NCI-H1436 treated with DMSO at 0.1 percent for 48 hours (cell line): ENCODE data around the gene PRKCE.

Source experiments
- DNase-seq: peaks from one replicate; lab custom pipeline; 2025; lab: John Stamatoyannopoulos, UW

The PRKCE gene

DNA sequence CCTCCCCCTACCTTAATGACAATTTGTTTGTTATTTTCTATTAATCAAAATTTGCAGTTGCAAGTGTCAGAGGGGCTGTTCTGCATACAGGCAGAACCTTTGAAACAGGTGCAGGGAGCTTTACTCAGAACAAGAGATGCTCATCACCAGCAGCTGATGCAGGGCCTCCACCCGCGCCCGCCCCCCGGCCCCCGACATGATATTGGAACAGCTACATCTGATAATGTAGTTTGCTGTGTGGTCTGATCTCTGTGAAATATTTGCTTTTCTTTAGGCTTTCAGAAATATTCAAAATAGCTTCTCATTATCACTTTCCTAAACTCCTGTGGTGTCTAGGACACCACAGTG lies 130.0 kb downstream of the PRKCE start:
- DNase-seq, result no peak

DNA sequence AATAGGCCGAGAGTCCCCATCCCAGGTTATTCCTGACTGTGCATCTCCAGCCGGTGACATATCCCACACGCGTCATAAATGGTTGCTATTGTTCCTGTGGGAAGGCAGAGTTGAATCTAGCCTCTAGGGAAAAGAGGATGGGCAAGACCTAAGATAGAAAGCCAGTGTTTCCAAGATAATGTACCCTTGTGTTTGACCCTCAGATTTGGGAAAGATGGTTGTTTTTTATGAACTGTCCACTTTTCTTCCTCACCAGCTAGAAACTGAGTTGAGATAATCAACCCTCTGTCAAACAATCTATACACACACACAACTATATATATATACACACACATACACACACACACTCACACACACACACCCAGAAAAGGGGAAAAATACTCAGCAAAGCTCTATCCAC lies 131.0 kb downstream of the PRKCE start:
- DNase-seq, result no peak

DNA sequence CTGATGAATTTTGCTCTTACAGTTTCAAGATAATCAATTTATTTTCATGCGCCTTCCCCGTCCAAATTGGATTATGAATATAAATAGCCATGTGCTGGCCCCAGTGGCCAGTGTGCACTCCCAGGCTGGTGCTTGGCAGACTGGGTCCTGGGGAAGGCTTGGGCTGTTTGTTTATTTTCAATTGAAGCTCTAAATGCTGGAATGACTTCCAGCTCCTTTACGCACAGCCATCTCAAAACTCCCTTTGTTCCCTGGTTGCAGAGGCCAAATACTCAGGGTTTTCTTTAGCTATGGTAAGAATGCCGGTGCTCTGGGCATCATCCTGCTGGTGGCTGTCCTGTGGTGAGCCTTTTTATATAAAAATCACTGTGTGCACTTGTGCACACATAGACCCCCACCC lies 131.5 kb downstream of the PRKCE start:
- no peak for DNase-seq

DNA sequence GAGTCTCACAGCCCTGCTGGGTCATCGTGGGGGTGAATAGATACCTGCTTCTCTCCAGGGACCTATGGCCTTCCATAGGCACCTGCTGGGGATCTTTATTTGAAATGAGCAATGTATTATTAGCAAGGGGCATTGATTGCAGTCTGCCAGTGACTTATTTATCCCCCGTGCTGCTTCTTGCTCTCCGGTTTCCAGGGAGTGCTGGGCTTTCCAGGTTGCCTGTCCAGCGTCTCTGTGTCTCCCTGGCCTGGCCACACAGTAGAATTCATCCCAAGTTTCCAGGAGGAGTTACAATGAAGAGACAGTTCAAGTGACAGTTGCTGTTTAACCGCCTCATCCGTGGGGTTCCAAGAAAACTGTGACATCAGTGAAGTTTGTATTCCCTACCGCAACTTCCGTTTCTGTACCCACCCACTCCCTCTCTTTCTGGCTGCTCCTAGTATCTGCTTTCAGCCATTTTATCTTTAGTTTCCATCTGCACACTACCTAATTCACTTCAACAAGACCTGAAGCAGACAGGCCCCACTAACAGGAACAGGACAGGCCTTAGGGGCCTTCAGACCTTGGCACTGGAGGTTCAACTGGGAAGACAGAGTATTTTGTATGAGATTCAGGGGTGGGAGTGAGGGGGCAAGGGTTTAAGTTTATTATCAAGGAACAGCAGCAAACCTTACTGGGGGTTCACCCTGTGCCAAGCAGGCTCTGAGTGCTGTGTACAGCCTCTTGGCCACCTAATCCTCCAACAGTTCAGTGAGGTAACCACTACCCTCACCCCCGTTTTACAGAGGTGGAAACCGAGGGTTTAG lies 134.8 kb downstream of the PRKCE start:
- no peak for DNase-seq

DNA sequence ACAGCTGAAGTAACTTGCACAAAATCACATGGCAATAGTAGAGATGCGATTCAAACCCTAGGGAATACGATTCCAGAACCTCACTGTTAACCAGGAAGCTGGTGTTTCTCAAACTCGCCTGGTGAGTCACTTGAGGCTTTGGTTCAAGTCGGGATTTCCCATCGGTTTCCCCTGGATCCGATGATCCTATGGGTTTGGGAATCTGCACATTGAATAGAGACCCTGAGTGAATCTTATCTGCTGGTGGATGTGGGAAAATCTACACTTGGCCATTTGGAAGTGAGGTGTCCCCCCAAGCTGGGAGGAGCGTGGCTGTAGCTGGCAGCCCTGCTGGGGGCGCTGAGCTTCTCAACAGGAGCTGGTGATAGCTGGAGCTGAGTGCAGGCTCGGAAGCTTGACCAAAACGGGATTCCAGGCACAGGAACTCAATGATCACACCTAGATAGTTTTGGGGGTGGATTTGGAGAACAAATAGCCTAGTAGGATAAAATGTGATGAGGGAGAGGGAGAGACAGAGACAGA lies 135.4 kb downstream of the PRKCE start:
- DNase-seq, result no peak

DNA sequence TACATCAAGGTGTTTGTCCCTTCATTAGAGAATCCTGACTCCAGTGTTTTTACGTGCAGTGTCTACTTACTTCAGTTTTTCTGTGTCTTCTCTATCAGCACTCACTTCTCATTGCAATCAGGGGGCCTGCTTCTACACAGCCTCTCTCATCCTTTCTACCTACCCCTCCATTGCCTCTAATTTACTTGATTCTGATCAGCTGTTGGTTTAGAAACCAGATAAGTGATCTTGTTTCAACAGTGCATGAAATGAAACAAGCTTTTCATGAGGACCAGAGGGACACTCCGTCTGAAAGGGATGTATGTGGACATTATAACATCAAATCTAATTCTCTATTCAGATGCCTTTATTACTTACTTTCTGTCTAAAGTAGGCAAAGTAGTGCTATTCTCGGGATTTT lies 136.9 kb downstream of the PRKCE start:
- DNase-seq, result no peak

DNA sequence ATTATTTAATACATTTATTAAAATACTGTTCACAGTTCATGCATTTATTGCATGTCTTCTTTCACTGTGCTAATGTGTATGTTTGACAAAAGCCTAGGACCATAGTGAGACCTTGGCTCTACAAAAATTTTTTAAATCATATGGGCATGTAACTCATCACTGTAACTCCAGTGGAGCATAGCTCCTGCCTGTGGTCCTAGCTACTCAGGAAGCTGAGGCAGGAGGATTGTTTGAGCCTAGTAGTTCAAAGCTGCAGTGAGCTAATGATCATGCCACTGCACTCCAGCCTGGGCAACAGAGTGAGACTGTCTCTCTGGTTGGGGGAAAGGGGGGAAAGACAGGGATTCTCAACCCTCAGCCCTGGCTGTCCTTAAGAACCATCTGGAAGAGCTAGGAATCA lies 137.8 kb downstream of the PRKCE start:
- no peak for DNase-seq

DNA sequence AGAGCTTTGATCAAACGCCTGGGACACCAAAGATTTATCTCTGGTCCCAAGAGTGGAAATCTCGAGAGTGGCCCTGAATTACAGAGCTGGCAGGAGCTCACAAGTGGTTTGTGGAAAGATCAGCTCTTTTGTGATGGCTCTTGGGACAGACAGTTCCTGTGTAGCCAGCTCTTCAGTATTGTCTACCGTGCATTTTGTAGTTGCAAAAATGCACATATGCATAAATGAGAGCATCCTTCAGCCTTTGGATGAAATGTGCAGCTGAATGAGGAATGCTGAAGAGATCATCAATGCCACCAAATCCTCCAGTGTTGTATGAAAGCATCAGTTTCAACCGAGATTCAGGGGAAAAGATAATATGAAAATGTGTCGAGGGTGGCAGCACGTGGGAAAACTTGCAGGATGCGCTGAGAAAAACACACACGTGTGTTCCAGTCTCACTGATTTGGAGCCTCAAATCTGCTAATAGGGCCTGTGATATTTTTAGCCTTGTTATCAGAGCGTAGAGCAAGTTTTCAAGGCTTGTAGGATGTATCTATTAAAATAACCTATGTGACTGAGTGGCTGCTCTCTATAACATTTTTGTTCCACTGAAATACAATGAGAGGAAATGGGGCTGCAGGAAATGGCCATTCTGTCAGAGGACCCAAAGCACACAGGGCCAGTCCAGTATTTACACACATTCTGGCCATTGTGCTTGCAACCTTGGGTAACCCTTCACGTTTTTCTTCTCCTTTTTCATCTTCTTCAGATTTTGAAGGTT lies 138.7 kb downstream of the PRKCE start:
- DNase-seq, result no peak

DNA sequence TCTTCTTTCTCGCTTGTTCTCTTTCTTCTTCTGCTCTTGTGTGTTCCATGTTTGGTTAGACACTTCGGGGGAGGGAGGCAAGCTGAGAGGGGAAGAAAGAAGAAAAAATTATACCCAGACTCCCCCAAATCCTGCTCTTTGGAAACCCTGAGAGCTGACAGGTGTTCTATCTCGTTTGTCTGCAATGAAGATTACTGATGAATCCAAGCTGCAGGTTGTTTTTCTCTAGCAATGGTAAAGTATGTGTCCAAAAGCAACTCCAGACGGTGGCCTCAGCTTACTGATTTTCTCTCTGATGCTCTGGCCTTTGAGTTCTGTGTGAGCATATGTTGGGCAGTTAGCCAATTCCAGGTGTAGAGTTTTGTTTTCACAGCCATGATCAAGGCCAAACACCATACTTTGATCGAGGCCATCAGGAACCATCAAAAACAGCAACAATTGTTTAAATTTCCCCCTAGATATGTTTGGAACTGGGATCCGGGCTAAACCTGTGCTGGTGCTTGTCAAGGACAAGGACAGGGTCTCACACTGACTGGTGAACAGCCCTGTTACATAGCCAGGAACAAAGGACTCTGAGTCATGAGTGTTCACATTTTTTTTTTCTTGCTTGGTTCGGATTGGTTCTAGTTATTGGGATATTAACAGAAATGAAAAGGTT lies 142.0 kb downstream of the PRKCE start:
- DNase-seq, result no peak

DNA sequence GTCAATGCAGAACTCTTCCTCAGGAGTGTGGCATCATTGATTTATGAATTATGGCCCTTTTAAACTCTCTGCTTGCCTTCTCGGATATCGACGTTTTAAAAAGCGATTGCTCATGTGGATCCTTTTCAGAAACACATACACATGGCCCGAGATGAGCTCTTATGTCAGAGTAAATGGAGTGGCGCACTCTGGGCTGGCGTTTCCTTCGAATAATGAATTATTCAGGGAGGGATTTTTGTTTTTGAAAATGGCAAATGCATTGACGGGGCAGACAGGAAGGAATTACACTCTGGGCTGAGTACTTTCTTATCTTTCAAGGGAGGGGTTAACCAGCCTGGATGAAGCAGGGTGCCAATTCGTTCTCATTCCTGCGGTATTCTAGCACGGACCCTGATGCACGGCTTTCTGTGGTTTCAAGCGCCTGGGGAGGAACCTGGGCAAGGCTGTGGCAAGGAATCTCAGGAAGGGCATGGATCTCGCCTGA lies 142.7 kb downstream of the PRKCE start:
- no peak for DNase-seq

DNA sequence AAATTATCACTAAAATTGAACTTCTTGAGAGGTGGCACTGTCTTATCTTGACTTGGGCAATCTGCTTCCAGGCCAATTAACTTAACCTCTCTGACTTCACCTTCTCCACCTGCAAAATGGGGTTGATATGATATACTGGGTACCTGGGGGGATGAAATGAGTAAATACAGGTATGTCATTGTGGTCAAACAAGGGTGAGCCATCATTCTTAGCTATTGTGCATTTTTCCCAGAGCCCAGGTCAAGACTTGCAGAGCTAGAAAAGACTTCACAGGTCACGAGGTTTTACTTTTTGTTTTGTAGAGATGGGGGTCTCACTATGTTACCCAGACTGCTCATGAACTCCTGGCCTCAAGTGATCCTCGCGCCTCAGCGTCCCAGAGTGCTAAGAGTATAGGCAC lies 145.0 kb downstream of the PRKCE start:
- no peak for DNase-seq

DNA sequence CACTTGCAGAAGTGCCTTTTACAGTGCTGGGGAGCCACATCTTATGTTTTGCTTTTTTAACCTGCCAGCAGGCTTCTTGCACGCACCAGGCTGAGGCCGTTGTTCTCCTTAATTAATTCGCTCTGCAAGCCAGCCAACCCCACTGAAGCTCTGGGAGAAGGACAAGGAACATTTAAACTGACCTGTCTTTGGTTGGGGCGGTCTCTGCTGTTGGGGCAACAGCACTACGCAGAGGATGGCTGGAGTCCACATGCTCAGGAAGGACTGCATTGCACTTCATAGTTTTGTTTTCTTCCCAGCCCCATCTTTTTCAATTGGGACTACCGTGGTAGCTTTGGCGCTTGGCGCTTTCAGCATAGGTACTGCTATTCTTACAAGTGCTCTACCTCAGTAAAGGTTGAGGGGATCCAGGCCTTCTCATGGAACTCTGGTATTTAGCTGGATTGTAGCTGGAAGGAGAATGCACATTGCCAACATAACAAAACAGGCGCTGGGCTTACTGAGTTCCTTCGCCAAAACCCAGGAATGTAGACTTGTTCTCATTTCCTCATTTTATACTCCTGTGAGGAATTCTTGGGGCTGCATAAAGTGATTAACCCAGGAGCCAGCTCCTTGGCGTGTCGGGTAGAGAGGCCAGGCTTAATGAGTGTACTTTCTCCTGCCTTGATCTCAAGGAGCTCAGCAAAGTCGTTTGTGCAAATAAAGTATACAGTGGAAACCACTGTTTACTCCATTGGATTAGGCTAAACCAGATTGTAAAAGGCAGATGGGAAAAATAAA lies 146.2 kb downstream of the PRKCE start:
- no peak for DNase-seq

DNA sequence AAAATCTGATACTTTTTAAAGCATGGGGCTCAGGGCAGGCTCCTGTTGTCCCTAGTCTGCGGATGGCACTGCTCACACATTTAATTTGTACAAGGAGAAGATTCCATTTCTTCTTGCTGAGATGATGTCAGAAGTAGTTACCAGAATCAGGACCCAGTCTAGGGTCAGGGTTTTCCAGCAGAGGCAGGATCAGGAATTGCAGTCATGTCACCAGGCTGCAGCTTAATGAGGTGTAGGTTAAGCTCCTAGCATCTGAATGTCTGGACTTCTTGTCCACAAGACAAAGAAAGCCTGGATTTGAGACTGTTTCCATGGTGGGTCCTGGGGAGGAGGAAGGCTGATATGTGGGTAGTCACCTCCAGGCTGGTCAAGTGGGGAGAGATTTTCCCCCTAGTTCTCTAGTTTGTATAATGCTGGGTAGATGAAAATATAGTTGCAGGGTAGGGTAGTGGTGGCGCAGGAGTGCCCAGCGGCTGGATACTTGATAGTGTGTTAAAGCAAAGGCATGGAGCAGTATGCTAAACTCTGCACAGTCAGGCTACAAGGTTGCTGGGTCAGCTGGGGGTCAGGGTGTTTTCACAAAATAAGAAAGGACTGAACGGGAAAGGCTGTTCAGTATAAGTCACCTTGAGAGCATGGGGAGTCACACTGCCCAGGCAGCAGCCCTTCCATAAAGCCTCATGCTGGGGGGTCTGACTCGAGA lies 148.4 kb downstream of the PRKCE start:
- no peak for DNase-seq

DNA sequence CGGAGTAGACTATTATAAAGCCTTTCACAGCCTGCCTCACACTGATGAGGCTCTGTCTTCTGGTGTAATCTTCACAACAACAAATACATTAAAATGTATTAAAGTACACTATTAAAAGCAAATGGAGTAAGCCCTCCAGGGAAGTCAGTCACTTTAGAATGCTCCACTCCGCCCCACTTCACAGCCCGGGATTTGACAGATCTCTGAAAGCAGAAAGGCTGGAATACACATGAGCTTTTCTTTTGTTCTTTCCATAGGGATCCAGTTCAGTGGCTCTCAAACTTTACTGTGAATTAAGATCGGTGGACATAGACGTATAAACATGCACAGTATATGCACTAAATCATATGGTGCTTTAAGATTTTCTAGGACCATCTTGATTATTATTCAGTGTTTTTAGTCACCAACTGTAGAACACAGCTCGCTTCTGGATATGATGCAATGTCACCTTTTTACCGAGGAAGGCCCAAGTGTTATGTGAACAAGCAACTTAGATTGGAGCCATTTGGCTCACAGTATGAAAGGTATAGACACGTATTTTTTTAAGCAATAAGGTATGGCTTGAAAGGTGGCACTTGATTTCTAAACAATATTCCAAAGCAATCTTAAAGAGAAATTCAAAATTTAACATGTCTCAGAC lies 151.1 kb downstream of the PRKCE start:
- no peak for DNase-seq

DNA sequence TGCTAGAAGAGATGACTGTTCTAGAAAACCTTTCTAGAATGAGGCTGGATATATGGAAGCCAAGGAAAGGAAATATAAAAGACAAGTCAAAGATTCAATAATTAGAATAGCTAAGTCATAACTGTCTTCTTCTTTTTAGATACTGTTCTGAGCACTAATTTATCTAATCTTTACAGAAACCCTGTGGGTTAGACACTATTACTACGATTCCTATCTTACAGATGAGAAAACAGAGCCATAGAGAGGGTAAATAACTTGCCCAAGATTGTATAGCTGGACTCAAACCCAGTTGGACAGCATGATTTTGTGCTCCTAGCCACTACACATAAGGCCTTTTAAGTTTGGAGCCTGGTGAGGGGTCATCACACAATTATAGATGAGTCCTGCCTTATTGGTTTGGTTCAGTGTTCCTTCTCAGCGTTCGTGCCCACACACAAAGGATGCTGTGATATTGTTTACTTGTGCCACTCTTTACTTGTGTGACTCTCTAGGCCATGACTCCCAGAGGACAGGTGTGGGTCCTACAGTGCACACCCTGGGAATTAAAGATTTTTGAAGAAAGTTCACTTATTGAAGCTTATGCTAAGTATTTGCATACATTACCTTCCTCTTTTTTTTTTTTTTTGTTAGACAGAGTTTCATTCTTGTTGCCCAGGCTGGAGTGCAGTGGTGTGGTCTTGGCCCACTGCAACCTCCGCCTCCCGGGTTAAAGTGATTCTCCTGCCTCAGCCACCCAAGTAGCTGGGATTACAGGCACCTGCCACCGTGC lies 153.7 kb downstream of the PRKCE start:
- DNase-seq, result no peak

DNA sequence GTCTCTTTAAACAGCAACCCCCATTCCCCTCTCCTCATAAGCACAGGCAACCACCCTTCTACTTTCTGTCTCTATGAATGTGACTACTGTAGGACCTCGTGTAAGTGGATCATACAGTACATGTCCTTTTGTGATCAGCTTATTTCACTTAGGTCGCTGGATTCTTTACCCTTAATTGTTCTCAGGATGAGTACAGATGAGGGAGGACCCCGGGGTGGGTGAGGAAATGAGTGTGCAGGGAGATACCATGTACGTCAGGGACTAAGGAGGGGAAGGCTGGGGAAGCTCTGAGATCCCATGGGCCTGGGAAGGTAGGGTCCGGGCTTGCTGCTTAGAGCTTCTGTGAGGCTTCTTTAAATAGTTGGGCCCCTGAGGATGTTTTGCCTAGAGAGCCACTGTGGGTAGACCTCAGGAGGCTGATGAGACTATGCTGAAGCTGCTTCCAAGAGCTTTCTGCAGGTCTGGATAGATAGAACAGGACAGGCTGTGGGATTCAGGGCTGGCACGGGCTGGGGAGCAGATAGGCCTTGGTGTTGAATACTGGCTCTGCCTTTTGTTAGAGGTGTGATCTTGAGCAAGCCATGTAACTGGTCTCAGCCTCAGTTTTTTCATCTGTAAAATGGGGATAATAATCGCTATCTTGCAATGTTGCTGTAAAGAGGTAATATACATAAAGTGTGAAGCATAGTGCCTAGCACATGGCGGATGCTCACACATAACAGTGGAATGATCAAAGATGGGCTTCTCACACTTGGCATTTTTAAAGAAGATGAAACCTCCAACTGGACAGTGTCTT lies 155.3 kb downstream of the PRKCE start:
- DNase-seq, result no peak

DNA sequence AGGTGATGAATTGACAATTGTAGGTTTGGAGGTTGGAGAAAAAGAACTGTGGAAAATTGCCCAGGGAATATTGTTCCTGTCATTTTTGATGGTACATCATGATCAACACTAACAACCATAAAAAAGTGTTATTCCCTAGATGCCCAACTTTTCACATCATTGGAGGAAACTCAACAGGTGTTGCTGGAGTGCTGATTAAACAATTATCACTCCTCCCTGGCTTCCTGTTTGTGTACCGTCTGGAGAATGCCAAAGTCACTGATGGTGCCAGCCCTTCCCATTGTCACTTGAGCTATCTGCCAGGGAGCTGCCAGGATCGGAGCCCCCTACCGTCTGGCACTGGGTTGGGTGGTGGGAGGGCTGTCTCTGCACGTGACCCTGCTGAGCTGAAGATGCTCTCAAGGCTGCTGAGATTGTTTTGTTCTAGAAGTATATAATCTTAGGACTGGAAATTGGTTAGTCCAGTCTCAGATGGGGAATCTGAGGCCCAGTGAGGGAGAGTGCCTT lies 156.9 kb downstream of the PRKCE start:
- DNase-seq, result no peak

DNA sequence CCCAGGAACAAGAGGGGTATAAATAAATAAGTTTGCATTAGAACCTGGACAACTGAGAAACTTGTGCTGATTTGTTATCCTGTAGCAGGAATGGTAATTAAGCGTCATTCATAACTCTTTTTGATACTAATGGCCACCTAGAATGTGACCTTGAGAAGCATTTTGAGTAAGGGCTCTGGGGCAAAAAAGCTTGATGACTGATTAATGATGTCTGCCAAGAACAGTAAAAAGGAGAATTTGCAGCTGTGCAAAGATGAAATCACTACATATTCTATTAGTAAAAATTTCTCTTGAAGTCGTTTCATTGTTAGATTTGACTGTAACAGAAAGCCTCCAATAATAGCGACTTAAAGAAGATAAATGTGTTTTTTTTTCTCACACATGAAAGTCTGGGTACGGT lies 157.7 kb downstream of the PRKCE start:
- no peak for DNase-seq

DNA sequence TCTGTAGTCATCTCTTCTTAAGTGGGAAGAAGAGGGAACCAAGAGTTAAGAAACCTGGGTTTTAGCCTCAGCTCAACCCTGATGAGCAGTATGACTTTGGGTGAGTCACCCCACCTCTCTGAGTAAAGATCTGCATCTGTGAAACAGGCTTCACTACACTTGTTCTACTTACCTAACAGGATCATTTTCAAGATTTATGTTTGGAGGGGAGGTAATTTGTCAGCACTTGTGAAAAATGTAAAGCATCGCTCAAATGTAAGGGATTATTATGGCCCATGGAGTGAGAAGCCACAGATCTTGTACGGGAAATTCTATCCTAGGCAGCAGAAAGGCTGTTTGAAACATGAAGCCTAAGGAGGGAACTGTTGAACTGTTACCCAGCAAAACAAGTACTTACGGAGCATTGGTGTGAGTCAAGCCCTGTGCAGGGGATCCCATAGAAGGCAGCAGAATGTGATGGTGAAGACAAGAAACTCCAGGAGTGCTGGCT lies 160.6 kb downstream of the PRKCE start:
- no peak for DNase-seq
